Right atrium auricular region (tissue), 2 donors: ENCODE measurements around the gene TUBG2. TPM values are rescaled to one million over a fixed set of nuclear protein-coding genes. Genes with fewer than 3 reads are reported as not detected.
"Not testable (repeated sequence)": the region's sequence is repeated elsewhere in the genome, so short reads cannot be mapped to it uniquely, and the experiment has no call there.

Experiments
- DNase-seq: peaks from one replicate; pipeline ENCODE4 v3.0.0-alpha.2; 2019; ENCODE audit warnings: low spot score
- H3K27ac ChIP-seq, 2 donors: fragments of 200-600 bp; sonication (generic); 1 replicate in 1 of 2; 2 replicates in 1 of 2; pipeline ENCODE4 v1.5.1; 2016 to 2019
- H3K27me3 ChIP-seq, 2 donors: fragments of 200-600 bp; sonication (generic); one replicate each; pipeline versions ENCODE4 v1.5.1 to v1.6.0; 2017 to 2019
- H3K36me3 ChIP-seq: fragments of 200-600 bp; sonication (generic); one replicate; pipeline ENCODE4 v1.5.1; 2016
- H3K4me1 ChIP-seq, 2 donors: fragments of 200-600 bp; sonication (generic); one replicate each; pipeline versions ENCODE4 v1.5.1 to v1.6.0; 2017 to 2019
- H3K4me3 ChIP-seq, 2 donors: fragments of 200-600 bp; sonication (generic); 1 replicate in 1 of 2; 2 replicates in 1 of 2; pipeline ENCODE4 v1.5.1; 2017 to 2019; ENCODE audit warnings: mild to moderate bottlenecking in 1 of 2, moderate library complexity in 1 of 2
- H3K9me3 ChIP-seq, 2 donors: fragments of 200-600 bp; sonication (generic); one replicate each; pipeline ENCODE4 v1.5.1; 2019
- total RNA-seq, 2 donors: library from RNA; depleted of rRNA; stranded (reverse); fragments of >200 nt; gene quantifications; one replicate each; pipeline ENCODE4 v1.1.0, GENCODE V29; 2016
- TF ChIP-seq, protein P1 (sequence below), 2 donors: fragments of 200-600 bp; sonication (generic); IDR thresholded peaks; one replicate each; pipeline ENCODE4 v1.5.1; 2019; ENCODE audit warnings: antibody characterized with exemption in 2 of 2

TUBG2 gene
- total RNA-seq, 2 donors from 2014 or later: 18.2 to 25.7 TPM

DNA sequence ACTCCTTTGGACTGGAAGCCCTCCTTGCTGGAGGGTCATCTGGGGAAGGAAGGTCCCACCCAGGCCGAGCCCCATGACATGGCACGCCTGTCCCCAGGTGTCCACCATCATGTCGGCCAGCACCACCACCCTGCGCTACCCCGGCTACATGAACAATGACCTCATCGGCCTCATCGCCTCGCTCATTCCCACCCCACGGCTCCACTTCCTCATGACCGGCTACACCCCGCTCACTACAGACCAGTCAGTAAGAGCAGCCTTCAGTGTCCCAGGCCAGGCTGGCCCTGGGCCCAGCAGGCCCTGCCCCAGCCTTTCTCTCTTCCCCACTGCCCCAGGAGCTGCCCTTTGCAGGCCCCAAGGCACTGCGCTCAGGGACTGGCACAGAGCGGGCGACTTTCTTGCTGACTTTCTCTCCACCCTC lies 6.5 kb downstream of the TUBG2 start:
- H3K36me3 ChIP-seq: peaks cover 55% of the 10 kb centered on the region
- H3K9me3 ChIP-seq: no peaks in the 10 kb centered on the region
- H3K27me3 ChIP-seq: no peaks in the 10 kb centered on the region
- no peak overlapping the region for H3K4me3 ChIP-seq
- TF ChIP-seq, protein P1, sequence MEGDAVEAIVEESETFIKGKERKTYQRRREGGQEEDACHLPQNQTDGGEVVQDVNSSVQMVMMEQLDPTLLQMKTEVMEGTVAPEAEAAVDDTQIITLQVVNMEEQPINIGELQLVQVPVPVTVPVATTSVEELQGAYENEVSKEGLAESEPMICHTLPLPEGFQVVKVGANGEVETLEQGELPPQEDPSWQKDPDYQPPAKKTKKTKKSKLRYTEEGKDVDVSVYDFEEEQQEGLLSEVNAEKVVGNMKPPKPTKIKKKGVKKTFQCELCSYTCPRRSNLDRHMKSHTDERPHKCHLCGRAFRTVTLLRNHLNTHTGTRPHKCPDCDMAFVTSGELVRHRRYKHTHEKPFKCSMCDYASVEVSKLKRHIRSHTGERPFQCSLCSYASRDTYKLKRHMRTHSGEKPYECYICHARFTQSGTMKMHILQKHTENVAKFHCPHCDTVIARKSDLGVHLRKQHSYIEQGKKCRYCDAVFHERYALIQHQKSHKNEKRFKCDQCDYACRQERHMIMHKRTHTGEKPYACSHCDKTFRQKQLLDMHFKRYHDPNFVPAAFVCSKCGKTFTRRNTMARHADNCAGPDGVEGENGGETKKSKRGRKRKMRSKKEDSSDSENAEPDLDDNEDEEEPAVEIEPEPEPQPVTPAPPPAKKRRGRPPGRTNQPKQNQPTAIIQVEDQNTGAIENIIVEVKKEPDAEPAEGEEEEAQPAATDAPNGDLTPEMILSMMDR (IDR thresholded peaks at IDR 0.05): no peak
- H3K4me1 ChIP-seq: peaks cover 0 to 37% of the 10 kb centered on the region in 2 donors
- DNase-seq: no peak
- peak overlapping the region in 1 of 2 donors; percentile 23 for H3K27ac ChIP-seq

DNA sequence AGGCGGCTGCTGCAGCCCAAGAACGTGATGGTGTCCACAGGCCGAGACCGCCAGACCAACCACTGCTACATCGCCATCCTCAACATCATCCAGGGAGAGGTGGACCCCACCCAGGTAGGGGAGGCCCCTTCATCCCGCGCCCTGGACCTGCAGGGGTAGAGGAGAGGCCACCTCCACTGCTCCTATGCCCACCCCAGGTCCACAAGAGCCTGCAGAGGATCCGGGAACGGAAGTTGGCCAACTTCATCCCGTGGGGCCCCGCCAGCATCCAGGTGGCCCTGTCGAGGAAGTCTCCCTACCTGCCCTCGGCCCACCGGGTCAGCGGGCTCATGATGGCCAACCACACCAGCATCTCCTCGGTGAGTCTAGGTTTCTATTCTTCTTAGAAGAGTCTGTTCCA lies 7.0 kb downstream of the TUBG2 start:
- not testable (repeated sequence) for H3K9me3 ChIP-seq, DNase-seq, H3K4me3 ChIP-seq, H3K27me3 ChIP-seq
- H3K36me3 ChIP-seq: peaks cover 60% of the 10 kb centered on the region
- H3K27ac ChIP-seq: peak overlapping the region in 1 of 2 donors; percentile 23
- H3K4me1 ChIP-seq: peaks cover 0 to 33% of the 10 kb centered on the region in 2 donors

GRCh38 chr17:42667088-42667951 lies 8.2 kb downstream of the TUBG2 start:
- no peaks in the 10 kb centered on the region for H3K9me3 ChIP-seq
- peak overlapping the region; percentile 70 to 86 for H3K27ac ChIP-seq
- peaks cover 72% of the 10 kb centered on the region for H3K36me3 ChIP-seq
- no peaks in the 10 kb centered on the region for H3K27me3 ChIP-seq
- TF ChIP-seq, protein P1 (IDR thresholded peaks at IDR 0.05): no peak
- H3K4me1 ChIP-seq: peaks cover 0 to 33% of the 10 kb centered on the region in 2 donors
- no peak overlapping the region for H3K4me3 ChIP-seq
- DNase-seq: no peak

- Histone ChIP-seq H3K27me3 (no peaks in the 10 kb centered on the region), H3K27ac (peak overlapping the region; percentile 35 to 39), H3K9me3 (no peaks in the 10 kb centered on the region), H3K4me1 (peaks cover 0 to 50% of the 10 kb centered on the region in 2 donors), H3K36me3 (peaks cover 68% of the 10 kb centered on the region), H3K4me3 (no peak overlapping the region)
- TF ChIP-seq, protein P1 (IDR thresholded peaks at IDR 0.05): no peak
- no peak for DNase-seq
These were observed 10.6 kb downstream of the TUBG2 start for GRCh38 chr17:42669705-42669976.

GRCh38 chr17:42669977-42670788 lies 11.1 kb downstream of the TUBG2 start:
- TF ChIP-seq, protein P1 (IDR thresholded peaks at IDR 0.05): no peak
- DNase-seq: no peak
- Histone ChIP-seq H3K27me3 (no peaks in the 10 kb centered on the region), H3K27ac (no peak overlapping the region), H3K36me3 (peaks cover 64% of the 10 kb centered on the region), H3K4me1 (peaks cover 0 to 55% of the 10 kb centered on the region in 2 donors), H3K9me3 (no peaks in the 10 kb centered on the region), H3K4me3 (no peak overlapping the region)
